Chondrocyte (in vitro differentiated cells): ENCODE measurements around the gene BCL7A. TPM values are rescaled to one million over a fixed set of nuclear protein-coding genes. Genes with fewer than 3 reads are reported as not detected.
A peak's percentile ranks its signal among the peaks of the same experiment; 100 is the strongest.

Source experiments
- DNase-seq: peaks from one replicate; pipeline ENCODE4 v3.0.0; 2021; ENCODE audit warnings: mixed read lengths, low spot score
- H3K27ac Mint-ChIP-seq: one replicate; pipeline ENCODE4 v1.8.0; 2021; ENCODE audit warnings: mild to moderate bottlenecking, moderate library complexity, mixed read lengths; ENCODE audit not compliant: unreplicated experiment
- H3K27me3 Mint-ChIP-seq: 2 replicates; pipeline ENCODE4 v1.8.0; 2021; ENCODE audit warnings: low read depth, mixed read lengths
- H3K36me3 Mint-ChIP-seq: 2 replicates; pipeline ENCODE4 v1.8.0; 2021; ENCODE audit warnings: low read depth, mixed read lengths
- H3K4me1 Mint-ChIP-seq: 2 replicates; pipeline ENCODE4 v1.8.0; 2021; ENCODE audit warnings: low read depth, mild to moderate bottlenecking, mixed read lengths
- H3K4me3 Mint-ChIP-seq: one replicate; pipeline ENCODE4 v1.8.0; 2021; ENCODE audit warnings: mild to moderate bottlenecking, moderate library complexity, mixed read lengths; ENCODE audit not compliant: unreplicated experiment
- H3K9me3 Mint-ChIP-seq: 2 replicates; pipeline ENCODE4 v1.8.0; 2021; ENCODE audit warnings: low read depth, mixed read lengths
- total RNA-seq: library from RNA; stranded (reverse); gene quantifications from 3 replicates; pipeline ENCODE4 v1.2.1, GENCODE V29; 2021
- TF ChIP-seq, protein P1 (sequence below): fragments of 200-600 bp; sonication (generic); IDR thresholded peaks from 2 replicates; pipeline ENCODE4 v1.5.0; 2021; ENCODE audit warnings: antibody characterized with exemption, mild to moderate bottlenecking, moderate library complexity

The BCL7A gene
- total RNA-seq, 1 donor from 2014 or later, result 10.0 TPM

DNA sequence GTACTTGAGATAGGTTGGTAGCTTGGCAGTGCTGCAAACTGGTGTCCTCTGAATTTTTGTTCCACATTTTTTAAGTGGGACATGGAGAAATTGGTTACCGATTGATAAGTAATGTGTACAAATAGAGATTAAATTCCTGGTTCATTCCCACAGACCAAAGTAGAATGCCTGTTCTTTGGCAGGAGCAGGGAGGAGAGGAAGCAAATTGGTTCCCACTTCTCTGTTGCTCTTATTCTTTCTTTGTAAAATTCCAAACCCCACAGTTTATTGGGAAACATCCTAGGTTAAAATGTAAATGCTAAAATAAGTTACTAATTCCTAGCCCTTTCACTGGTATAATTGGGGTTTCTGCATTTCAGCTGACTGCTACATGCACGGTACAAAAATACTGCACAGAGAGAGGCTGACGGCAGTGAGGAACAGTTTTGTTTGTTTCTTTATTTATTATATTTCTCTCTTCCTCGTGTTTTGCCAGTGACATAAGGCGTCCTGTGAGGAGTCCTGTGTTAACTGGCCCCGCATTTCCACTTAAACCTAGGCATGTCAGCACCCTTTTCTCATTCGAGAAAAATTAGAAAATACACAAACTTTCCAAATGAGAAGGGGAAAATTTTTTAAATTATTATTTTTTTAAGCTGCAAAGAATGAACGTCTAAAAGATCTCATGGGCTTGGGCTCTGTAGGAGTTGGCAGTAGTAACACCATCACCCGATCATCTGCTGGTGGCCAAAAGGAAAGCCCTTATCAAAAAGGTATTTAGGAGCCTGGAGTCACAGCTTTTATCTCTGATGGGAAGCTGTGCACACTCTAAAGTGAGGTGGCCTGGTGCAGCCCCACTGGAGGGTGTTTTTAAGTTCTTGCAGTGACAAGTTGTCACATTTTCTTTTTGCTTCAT, 25.4 kb upstream of the BCL7A start:
- H3K4me3 Mint-ChIP-seq, result no peak overlapping the region
- DNase-seq, result peak; percentile 13
- peaks cover 16% of the 10 kb centered on the region for H3K4me1 Mint-ChIP-seq
- H3K9me3 Mint-ChIP-seq, result peaks cover 3% of the 10 kb centered on the region
- peaks cover 5% of the 10 kb centered on the region for H3K36me3 Mint-ChIP-seq
- H3K27ac Mint-ChIP-seq, result no peak overlapping the region
- H3K27me3 Mint-ChIP-seq, result no peaks in the 10 kb centered on the region
- TF ChIP-seq, protein P1, sequence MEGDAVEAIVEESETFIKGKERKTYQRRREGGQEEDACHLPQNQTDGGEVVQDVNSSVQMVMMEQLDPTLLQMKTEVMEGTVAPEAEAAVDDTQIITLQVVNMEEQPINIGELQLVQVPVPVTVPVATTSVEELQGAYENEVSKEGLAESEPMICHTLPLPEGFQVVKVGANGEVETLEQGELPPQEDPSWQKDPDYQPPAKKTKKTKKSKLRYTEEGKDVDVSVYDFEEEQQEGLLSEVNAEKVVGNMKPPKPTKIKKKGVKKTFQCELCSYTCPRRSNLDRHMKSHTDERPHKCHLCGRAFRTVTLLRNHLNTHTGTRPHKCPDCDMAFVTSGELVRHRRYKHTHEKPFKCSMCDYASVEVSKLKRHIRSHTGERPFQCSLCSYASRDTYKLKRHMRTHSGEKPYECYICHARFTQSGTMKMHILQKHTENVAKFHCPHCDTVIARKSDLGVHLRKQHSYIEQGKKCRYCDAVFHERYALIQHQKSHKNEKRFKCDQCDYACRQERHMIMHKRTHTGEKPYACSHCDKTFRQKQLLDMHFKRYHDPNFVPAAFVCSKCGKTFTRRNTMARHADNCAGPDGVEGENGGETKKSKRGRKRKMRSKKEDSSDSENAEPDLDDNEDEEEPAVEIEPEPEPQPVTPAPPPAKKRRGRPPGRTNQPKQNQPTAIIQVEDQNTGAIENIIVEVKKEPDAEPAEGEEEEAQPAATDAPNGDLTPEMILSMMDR, result no peak

DNA sequence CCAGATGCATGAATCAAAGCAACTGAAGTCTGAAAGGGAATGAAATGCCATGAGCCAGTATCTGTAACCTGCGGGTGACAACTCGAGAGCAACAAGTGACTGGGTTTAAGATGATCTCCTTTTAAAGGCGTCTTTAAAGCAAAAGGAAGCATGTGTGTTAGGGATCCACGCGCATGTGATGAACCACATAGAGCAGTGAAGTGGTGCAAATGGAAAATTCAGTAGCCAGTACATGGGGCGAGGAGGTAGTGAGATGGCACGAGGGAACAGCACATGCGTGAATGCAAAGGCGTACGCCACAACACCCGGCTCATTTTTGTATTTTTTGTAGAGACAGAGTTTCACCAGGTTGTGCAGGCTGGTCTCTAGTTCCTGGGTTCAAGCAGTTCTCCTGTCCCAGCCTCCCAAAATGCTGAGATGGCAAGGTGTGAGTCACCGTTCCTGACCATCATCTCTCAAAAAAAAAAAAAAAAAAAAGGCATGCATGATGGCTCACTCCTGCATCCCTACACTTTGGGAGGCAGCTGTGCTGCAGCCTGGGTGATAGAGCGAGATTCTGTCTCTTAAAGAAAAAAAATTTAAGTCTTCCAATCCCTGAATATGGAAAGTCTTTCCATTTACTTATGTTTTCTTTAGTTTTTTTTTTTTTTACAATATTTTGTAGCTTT, 24.6 kb upstream of the BCL7A start:
- TF ChIP-seq, protein P1, result no peak
- Mint-ChIP-seq H3K4me1 (peaks cover 10% of the 10 kb centered on the region), H3K27ac (no peak overlapping the region)

DNA sequence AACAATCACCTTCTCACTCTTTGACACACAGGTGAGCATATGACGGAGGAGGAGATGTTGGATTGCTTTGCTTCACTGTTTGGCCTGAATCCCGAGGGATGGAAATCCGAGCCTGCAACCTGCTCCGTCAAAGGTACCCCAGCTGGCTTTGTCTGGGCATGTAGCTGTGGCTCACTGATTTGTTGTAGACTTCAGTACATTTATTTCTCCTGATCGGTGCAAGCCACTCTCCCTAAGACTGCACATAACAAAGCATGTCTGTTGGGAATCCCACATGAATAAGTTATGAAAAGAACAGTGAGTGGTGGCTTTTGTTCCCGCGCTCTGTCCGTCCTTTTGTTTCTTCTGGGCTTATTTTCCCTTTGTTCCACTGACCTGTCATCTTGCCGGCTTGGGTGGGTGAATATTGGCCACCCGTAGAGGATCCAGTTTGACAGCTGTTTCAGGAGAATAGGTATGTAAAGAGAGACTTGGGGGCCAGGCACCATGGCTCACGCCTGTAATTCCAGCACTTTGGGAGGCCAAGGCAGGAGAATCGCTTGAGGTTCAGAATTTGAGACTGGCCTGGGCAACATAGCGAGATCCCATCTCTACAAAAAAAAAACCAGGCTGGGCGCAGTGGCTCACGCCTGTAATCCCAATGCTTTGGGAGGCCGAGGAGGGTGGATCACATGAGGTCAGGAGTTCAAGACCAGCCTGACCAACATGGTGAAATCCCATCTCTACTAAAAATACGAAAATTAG, 20.0 kb upstream of the BCL7A start:
- Mint-ChIP-seq H3K27ac (no peak overlapping the region), H3K27me3 (no peaks in the 10 kb centered on the region), H3K4me1 (peaks cover 22% of the 10 kb centered on the region), H3K9me3 (peaks cover 3% of the 10 kb centered on the region), H3K36me3 (peaks cover 6% of the 10 kb centered on the region), H3K4me3 (no peak overlapping the region)
- TF ChIP-seq, protein P1, result no peak
- peak; percentile 48 for DNase-seq

More for the DNA sequence above, 24.6 kb upstream of the BCL7A start:
- Mint-ChIP-seq H3K27me3 (no peaks in the 10 kb centered on the region), H3K9me3 (peaks cover 3% of the 10 kb centered on the region), H3K36me3 (peaks cover 6% of the 10 kb centered on the region), H3K4me3 (no peak overlapping the region)
- peak; percentile 13 for DNase-seq

DNA sequence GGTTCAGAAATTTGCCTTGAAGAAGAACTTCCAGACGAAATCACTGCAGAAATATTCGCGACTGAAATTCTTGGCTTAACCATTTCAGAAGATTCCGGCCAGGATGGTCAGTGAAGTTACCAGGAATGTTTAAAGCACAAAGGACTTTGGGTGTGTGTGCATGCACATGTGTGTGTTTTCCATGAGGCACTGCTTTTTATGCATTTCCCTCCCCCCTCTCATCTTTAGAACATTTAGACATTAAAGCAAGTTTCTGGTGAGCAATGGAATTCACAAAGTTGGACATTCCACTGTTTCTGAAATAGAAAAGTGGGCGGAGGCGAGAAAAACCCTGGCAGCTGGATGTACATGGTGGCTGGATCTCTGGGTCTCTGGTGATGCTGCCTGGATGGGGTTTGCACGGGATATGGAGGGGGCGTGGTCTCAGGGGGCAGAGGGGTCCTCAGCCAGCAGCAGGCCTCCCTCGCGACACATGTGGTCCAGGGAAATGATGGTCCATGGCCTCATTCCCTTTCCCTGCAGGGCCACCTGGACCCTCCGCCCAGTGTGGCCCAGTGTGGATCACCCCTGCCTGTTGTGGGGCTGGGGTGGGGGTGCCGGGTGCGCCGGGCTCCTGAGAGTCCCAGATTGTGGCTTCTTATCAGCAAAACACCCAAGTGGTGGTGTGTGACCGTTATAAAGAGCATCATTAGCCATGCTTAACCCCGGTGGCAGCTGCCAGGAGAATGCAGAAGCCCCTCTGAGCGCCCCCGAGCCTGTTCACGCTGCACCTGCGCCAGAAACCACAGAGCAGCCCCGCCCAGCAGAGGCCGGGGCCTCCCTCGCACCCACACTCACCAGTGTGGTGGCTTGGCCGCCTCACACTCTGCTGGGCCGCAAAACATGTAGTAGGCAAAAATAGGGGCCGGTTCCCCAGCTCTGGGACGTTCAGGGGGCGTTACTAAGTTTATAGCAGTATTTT, 17.8 kb upstream of the BCL7A start:
- H3K36me3 Mint-ChIP-seq, result peaks cover 8% of the 10 kb centered on the region
- H3K27ac Mint-ChIP-seq, result peak overlapping the region; percentile 57
- peaks cover 3% of the 10 kb centered on the region for H3K9me3 Mint-ChIP-seq
- H3K4me1 Mint-ChIP-seq, result peaks cover 18% of the 10 kb centered on the region
- TF ChIP-seq, protein P1, result no peak
- no peak overlapping the region for H3K4me3 Mint-ChIP-seq
- H3K27me3 Mint-ChIP-seq, result no peaks in the 10 kb centered on the region
- DNase-seq, result no peak
